ENCODE data around the gene FCHSD2. TPM values are rescaled to one million over a fixed set of nuclear protein-coding genes. Genes with fewer than 3 reads are reported as not detected.

FCHSD2 gene
- total RNA-seq, 2 donors from 2014 or later = 56.5 to 75.3 TPM

- TF ChIP-seq CTCF (IDR thresholded peaks at IDR 0.05) = no peak
- ATAC-seq (ENCODE audit: insufficient number of reproducible peaks, low FRiP score, low read depth) (no peak), DNase-seq (ENCODE audit: low spot score) (no peak)
- Histone ChIP-seq H3K9me3 (no peaks in the 10 kb centered on the region), H3K36me3 (peaks cover 7% of the 10 kb centered on the region), H3K27ac (no peak overlapping the region), H3K27me3 (replicated peaks; ENCODE audit: insufficient read depth) (no peaks in the 10 kb centered on the region), H3K4me1 (ENCODE audit: control insufficient read depth in 1 of 2, low read depth in 2 of 2) (peaks cover 8 to 28% of the 10 kb centered on the region in 2 donors), H3K4me3 (no peak overlapping the region)
Observed at GRCh38 chr11:72925656-72926055, 216.5 kb downstream of the FCHSD2 start.

- H3K36me3 ChIP-seq = peaks cover 7% of the 10 kb centered on the region
- H3K27ac ChIP-seq = no peak overlapping the region
- no peak for DNase-seq (ENCODE audit: low spot score)
- H3K27me3 ChIP-seq (replicated peaks; ENCODE audit: insufficient read depth) = no peaks in the 10 kb centered on the region
- no peak for ATAC-seq (ENCODE audit: insufficient number of reproducible peaks, low FRiP score, low read depth)
- TF ChIP-seq CTCF (IDR thresholded peaks at IDR 0.05) = peak; percentile 35
- peaks cover 13 to 35% of the 10 kb centered on the region in 2 donors for H3K4me1 ChIP-seq (ENCODE audit: control insufficient read depth in 1 of 2, low read depth in 2 of 2)
- H3K4me3 ChIP-seq = no peak overlapping the region
- no peaks in the 10 kb centered on the region for H3K9me3 ChIP-seq
Observed at GRCh38 chr11:72924568-72925190, 217.4 kb downstream of the FCHSD2 start.

- Histone ChIP-seq H3K27ac (no peak overlapping the region), H3K4me1 (ENCODE audit: control insufficient read depth in 1 of 2, low read depth in 2 of 2) (peaks cover 15 to 41% of the 10 kb centered on the region in 2 donors), H3K4me3 (no peak overlapping the region), H3K36me3 (peaks cover 3% of the 10 kb centered on the region), H3K27me3 (replicated peaks; ENCODE audit: insufficient read depth) (no peaks in the 10 kb centered on the region), H3K9me3 (no peaks in the 10 kb centered on the region)
- DNase-seq (ENCODE audit: low spot score) (no peak), ATAC-seq (ENCODE audit: insufficient number of reproducible peaks, low FRiP score, low read depth) (no peak)
- no peak for TF ChIP-seq CTCF (IDR thresholded peaks at IDR 0.05)
Observed at GRCh38 chr11:72921028-72921716, 220.9 kb downstream of the FCHSD2 start.

GRCh38 chr11:72920001-72920400 is 222.1 kb downstream of the FCHSD2 start:
- H3K36me3 ChIP-seq = no peaks in the 10 kb centered on the region
- no peaks in the 10 kb centered on the region for H3K9me3 ChIP-seq
- H3K27ac ChIP-seq = no peak overlapping the region
- no peak overlapping the region for H3K4me3 ChIP-seq
- TF ChIP-seq CTCF (IDR thresholded peaks at IDR 0.05) = no peak
- H3K27me3 ChIP-seq (replicated peaks; ENCODE audit: insufficient read depth) = no peaks in the 10 kb centered on the region
- ATAC-seq (ENCODE audit: insufficient number of reproducible peaks, low FRiP score, low read depth) = no peak
- H3K4me1 ChIP-seq (ENCODE audit: control insufficient read depth in 1 of 2, low read depth in 2 of 2) = peaks cover 15 to 36% of the 10 kb centered on the region in 2 donors
- no peak for DNase-seq (ENCODE audit: low spot score)

- DNase-seq (ENCODE audit: low spot score) (no peak), ATAC-seq (ENCODE audit: insufficient number of reproducible peaks, low FRiP score, low read depth) (no peak)
- Histone ChIP-seq H3K9me3 (no peaks in the 10 kb centered on the region), H3K4me1 (ENCODE audit: control insufficient read depth in 1 of 2, low read depth in 2 of 2) (peaks cover 11 to 31% of the 10 kb centered on the region in 2 donors), H3K27ac (no peak overlapping the region), H3K27me3 (replicated peaks; ENCODE audit: insufficient read depth) (no peaks in the 10 kb centered on the region), H3K36me3 (no peaks in the 10 kb centered on the region), H3K4me3 (no peak overlapping the region)
- TF ChIP-seq CTCF (IDR thresholded peaks at IDR 0.05) = no peak
Observed at GRCh38 chr11:72918851-72919250, 223.3 kb downstream of the FCHSD2 start.

Data from thoracic aorta (tissue), 2 donors.